SK-N-SH (cell line): ENCODE measurements around the gene IL16. TPM values are rescaled to one million over a fixed set of nuclear protein-coding genes. Genes with fewer than 3 reads are reported as not detected.

Experiments used
- CTCF ChIA-PET: fragments of 300-600, 350-600 bp; formaldehyde crosslinking; extraction: SDS; loops from one replicate; lab custom pipeline; 2021; lab: Yijun Ruan, JAX
- POLR2A ChIA-PET: fragments of 350-600 bp; sonication (Branson Sonifier 250); formaldehyde crosslinking; extraction: SDS; loops from one replicate; lab custom pipeline; 2020; ENCODE audit warnings: antibody characterized with exemption, inconsistent platforms; lab: Yijun Ruan, JAX
- DNase-seq: peaks from one replicate; pipeline ENCODE4 v3.0.0; 2012
- H2AFZ ChIP-seq: fragments of 200-600 bp; sonication (generic); 2 replicates; pipeline ENCODE4 v1.8.1; 2016; ENCODE audit warnings: antibody characterized with exemption, mild to moderate bottlenecking, low read depth
- H3F3A ChIP-seq: fragments of 200-600 bp; sonication (generic); replicated peaks from 2 replicates; pipeline ENCODE3; 2016; ENCODE audit warnings: antibody characterized with exemption, mild to moderate bottlenecking; ENCODE audit not compliant: insufficient read depth
- H3K27ac ChIP-seq, 2 experiments: fragments of 200-500 bp in 1 of 2; fragments of 200-600 bp in 1 of 2; sonication (Bioruptor generic) in 1 of 2; sonication (generic), shearing (Covaris generic) in 1 of 2; 2 replicates each; pipeline versions ENCODE4 v1.5.1 to v1.6.1; 2014 to 2016; ENCODE audit warnings: low read depth in 2 of 2, inconsistent platforms in 1 of 2, low read length in 1 of 2, mild to moderate bottlenecking in 1 of 2, mixed read lengths in 1 of 2
- H3K27me3 ChIP-seq: fragments of 200-600 bp; sonication (generic), shearing (Covaris generic); 2 replicates; pipeline ENCODE4 v1.6.1; 2016; ENCODE audit warnings: mixed run types; ENCODE audit not compliant: insufficient read depth
- H3K36me3 ChIP-seq, 2 experiments: fragments of 200-500 bp in 1 of 2; fragments of 200-600 bp in 1 of 2; sonication (Bioruptor generic) in 1 of 2; sonication (generic) in 1 of 2; replicated peaks in 1 of 2; 2 replicates each; pipeline versions ENCODE3 to v1.5.1; 2014 to 2016; ENCODE audit warnings: low read length in 1 of 2, mild to moderate bottlenecking in 1 of 2; ENCODE audit not compliant: insufficient read depth in 2 of 2, control insufficient read depth in 1 of 2
- H3K4me1 ChIP-seq, 2 experiments: fragments of 200-500 bp in 1 of 2; fragments of 200-600 bp in 1 of 2; sonication (Bioruptor generic) in 1 of 2; sonication (generic), shearing (Covaris generic) in 1 of 2; 2 replicates each; pipeline versions ENCODE4 v1.5.1 to v1.6.1; 2014 to 2016; ENCODE audit warnings: low read depth in 1 of 2, low read length in 1 of 2, mixed run types in 1 of 2; ENCODE audit not compliant: insufficient read depth in 2 of 2, control insufficient read depth in 1 of 2
- H3K4me2 ChIP-seq: fragments of 200-600 bp; sonication (generic), shearing (Covaris generic); 2 replicates; pipeline ENCODE4 v1.6.1; 2017; ENCODE audit warnings: mixed run types
- H3K4me3 ChIP-seq, 2 experiments: fragments of 200-500 bp in 1 of 2; fragments of 200-600 bp in 1 of 2; sonication (Bioruptor generic) in 1 of 2; sonication (generic), shearing (Covaris generic) in 1 of 2; 2 replicates each; pipeline versions ENCODE4 v1.5.1 to v1.8.1; 2014 to 2016; ENCODE audit warnings: low read depth in 2 of 2, inconsistent platforms in 1 of 2, low read length in 1 of 2, mild to moderate bottlenecking in 1 of 2, mixed read lengths in 1 of 2, moderate library complexity in 1 of 2
- H3K79me2 ChIP-seq: fragments of 200-600 bp; sonication (generic); 2 replicates; pipeline ENCODE4 v1.8.1; 2017; ENCODE audit warnings: mild to moderate bottlenecking; ENCODE audit not compliant: insufficient read depth
- H3K9ac ChIP-seq: fragments of 200-600 bp; sonication (generic); 2 replicates; pipeline ENCODE4 v1.6.1; 2017; ENCODE audit warnings: mixed run types
- H3K9me2 ChIP-seq: fragments of 200-600 bp; sonication (generic); 2 replicates; pipeline ENCODE4 v1.6.1; 2017; ENCODE audit warnings: mixed run types
- H3K9me3 ChIP-seq: fragments of 200-600 bp; sonication (generic); 2 replicates; pipeline ENCODE4 v1.6.1; 2017; ENCODE audit warnings: mixed run types, mild to moderate bottlenecking, moderate library complexity
- H4K20me1 ChIP-seq: fragments of 200-600 bp; sonication (generic); 2 replicates; pipeline ENCODE4 v1.6.1; 2017; ENCODE audit warnings: mild to moderate bottlenecking, mixed run types; ENCODE audit not compliant: insufficient read depth
- CTCF ChIP-seq: fragments of 200-600 bp; sonication (generic); IDR thresholded peaks from 2 replicates; pipeline ENCODE4 v1.6.1; 2017; ENCODE audit warnings: antibody characterized with exemption, mild to moderate bottlenecking, moderate library complexity
- ELF1 ChIP-seq: IDR thresholded peaks from 2 replicates; pipeline ENCODE4 v1.4.0; 2012
- EP300 ChIP-seq, 2 experiments: IDR thresholded peaks; 2 replicates each; pipeline versions ENCODE4 v1.4.0 to v1.6.1; 2012; ENCODE audit warnings: borderline replicate concordance in 1 of 2, low read depth in 1 of 2, low read length in 1 of 2
- FOSL2 ChIP-seq: IDR thresholded peaks from 2 replicates; pipeline ENCODE4 v1.4.0; 2012; ENCODE audit warnings: low read depth, mild to moderate bottlenecking, moderate library complexity, borderline replicate concordance
- FOXJ3 ChIP-seq: sonication (generic); formaldehyde crosslinking; IDR thresholded peaks from 2 replicates; pipeline ENCODE4 v1.5.1; 2020; ENCODE audit warnings: mild to moderate bottlenecking, missing genetic modification reagents
- GATA2 ChIP-seq: sonication (generic); formaldehyde crosslinking; IDR thresholded peaks from 2 replicates; pipeline ENCODE4 v1.5.0; 2020; ENCODE audit warnings: mild to moderate bottlenecking, missing genetic modification reagents
- JUND ChIP-seq: IDR thresholded peaks from 2 replicates; pipeline ENCODE4 v1.4.0; 2012
- PBX3 ChIP-seq: IDR thresholded peaks from 2 replicates; pipeline ENCODE4; 2012
- RAD21 ChIP-seq: IDR thresholded peaks from 2 replicates; pipeline ENCODE4 v1.6.1; 2012; ENCODE audit warnings: mild to moderate bottlenecking, low read length
- RXRA ChIP-seq: IDR thresholded peaks from 2 replicates; pipeline ENCODE4 v1.4.0; 2012; ENCODE audit warnings: low read depth, mild to moderate bottlenecking, borderline replicate concordance
- SIN3A ChIP-seq: IDR thresholded peaks from 2 replicates; pipeline ENCODE4 v1.6.1; 2012; ENCODE audit warnings: low read depth, mild to moderate bottlenecking, low read length, moderate library complexity, borderline replicate concordance
- SMC3 ChIP-seq: IDR thresholded peaks from 2 replicates; pipeline ENCODE4 v1.6.1; 2012; ENCODE audit warnings: low read depth, low read length, improper control_type of control experiment
- TAF1 ChIP-seq: IDR thresholded peaks from 2 replicates; pipeline ENCODE4 v1.6.1; 2012; ENCODE audit warnings: low read depth, mild to moderate bottlenecking, low read length, moderate library complexity, borderline replicate concordance
- TCF12 ChIP-seq: IDR thresholded peaks from 2 replicates; pipeline ENCODE4 v1.4.0; 2012
- TEAD4 ChIP-seq: IDR thresholded peaks from 2 replicates; pipeline ENCODE4 v1.4.0; 2012; ENCODE audit warnings: mild to moderate bottlenecking, borderline replicate concordance; ENCODE audit not compliant: insufficient read depth
- WGBS: methylation state at CpG from one replicate; pipeline ENCODE4 v1.1.6; 2017; ENCODE audit warnings: low lambda C conversion rate; 5-methylcytosine and 5-hydroxymethylcytosine counted together
- polyA plus RNA-seq, 3 experiments: library from polyadenylated mRNA; depleted of rRNA; stranded (reverse); fragments of >200 nt; gene quantifications; 2 replicates each; pipeline ENCODE4 v1.2.3, GENCODE V29; 2012
- TF ChIP-seq, protein P1 (sequence below): IDR thresholded peaks from 2 replicates; pipeline ENCODE4 v1.4.0; 2012; ENCODE audit warnings: low read depth, borderline replicate concordance
- TF ChIP-seq, protein P2 (sequence below): fragments of 150-350 bp; IDR thresholded peaks from 2 replicates; pipeline ENCODE4 v1.6.1; 2017; ENCODE audit warnings: antibody characterized with exemption, low read length, low read depth, borderline replicate concordance

The IL16 gene
- polyA plus RNA-seq, 1 of the 3 experiments (the other 2 are of a cell fraction), result not detected

GRCh38 chr15:81281456-81281735, 84.7 kb downstream of the IL16 start:
- no peaks in the 10 kb centered on the region for H3K36me3 ChIP-seq
- no peaks in the 10 kb centered on the region for H3K4me1 ChIP-seq
- H4K20me1 ChIP-seq, result no peaks in the 10 kb centered on the region
- H3K9ac ChIP-seq, result no peak overlapping the region
- H3K27ac ChIP-seq, result no peak overlapping the region
- H3K9me3 ChIP-seq, result 0 out of 2 replicates have a peak, but pooled peaks cover 11% of the 10 kb centered on the region
- no peak overlapping the region for H2AFZ ChIP-seq
- H3K9me2 ChIP-seq, result no peaks in the 10 kb centered on the region
- DNase-seq, result no peak
- CTCF ChIA-PET, result interaction anchor here (1.9 to 7.2 kb wide), 2 partner anchors 10 to 14 kb away, joined by 4 to 57 read pairs; no protein-coding TSS in a partner anchor
- 39% methylated on average over 3 of the region's 3 CpGs for WGBS
- H3F3A ChIP-seq, result no peaks in the 10 kb centered on the region
- no peak overlapping the region for H3K4me2 ChIP-seq
- no peaks in the 10 kb centered on the region for H3K79me2 ChIP-seq
- peaks cover 31% of the 10 kb centered on the region for H3K27me3 ChIP-seq
- H3K4me3 ChIP-seq, result no peak overlapping the region
- POLR2A ChIA-PET, result no interaction called here
- TF ChIP-seq EP300 (IDR thresholded peaks at IDR 0.05; ENCODE audit: borderline replicate concordance in 1 of 2, low read depth in 1 of 2, low read length in 1 of 2), result no peak
- TF ChIP-seq CTCF, result no peak
- TF ChIP-seq, protein P1, sequence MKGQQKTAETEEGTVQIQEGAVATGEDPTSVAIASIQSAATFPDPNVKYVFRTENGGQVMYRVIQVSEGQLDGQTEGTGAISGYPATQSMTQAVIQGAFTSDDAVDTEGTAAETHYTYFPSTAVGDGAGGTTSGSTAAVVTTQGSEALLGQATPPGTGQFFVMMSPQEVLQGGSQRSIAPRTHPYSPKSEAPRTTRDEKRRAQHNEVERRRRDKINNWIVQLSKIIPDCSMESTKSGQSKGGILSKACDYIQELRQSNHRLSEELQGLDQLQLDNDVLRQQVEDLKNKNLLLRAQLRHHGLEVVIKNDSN, result no peak
- no peak for TF ChIP-seq TEAD4
- TF ChIP-seq RAD21, result no peak
- TF ChIP-seq JUND, result no peak
- TF ChIP-seq GATA2 (CRISPR knock-in tag), result no peak
- TF ChIP-seq, protein P2, sequence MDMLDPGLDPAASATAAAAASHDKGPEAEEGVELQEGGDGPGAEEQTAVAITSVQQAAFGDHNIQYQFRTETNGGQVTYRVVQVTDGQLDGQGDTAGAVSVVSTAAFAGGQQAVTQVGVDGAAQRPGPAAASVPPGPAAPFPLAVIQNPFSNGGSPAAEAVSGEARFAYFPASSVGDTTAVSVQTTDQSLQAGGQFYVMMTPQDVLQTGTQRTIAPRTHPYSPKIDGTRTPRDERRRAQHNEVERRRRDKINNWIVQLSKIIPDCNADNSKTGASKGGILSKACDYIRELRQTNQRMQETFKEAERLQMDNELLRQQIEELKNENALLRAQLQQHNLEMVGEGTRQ, result no peak
- TF ChIP-seq SMC3, result no peak
- TF ChIP-seq TAF1, result no peak
- TF ChIP-seq FOSL2, result no peak
- no peak for TF ChIP-seq RXRA
- TF ChIP-seq TCF12, result no peak

- H3K27me3 ChIP-seq, result peaks cover 31% of the 10 kb centered on the region
- H4K20me1 ChIP-seq, result no peaks in the 10 kb centered on the region
- no peaks in the 10 kb centered on the region for H3F3A ChIP-seq
- POLR2A ChIA-PET, result no interaction called here
- no peaks in the 10 kb centered on the region for H3K36me3 ChIP-seq
- TF ChIP-seq SIN3A, result no peak
- no peak for TF ChIP-seq TEAD4
- no peak for TF ChIP-seq JUND
- TF ChIP-seq ELF1, result no peak
- TF ChIP-seq EP300 (IDR thresholded peaks at IDR 0.05; ENCODE audit: borderline replicate concordance in 1 of 2, low read depth in 1 of 2, low read length in 1 of 2), result no peak
- TF ChIP-seq TCF12, result no peak
- TF ChIP-seq RAD21, result no peak
- TF ChIP-seq PBX3, result no peak
- TF ChIP-seq FOXJ3 (CRISPR knock-in tag), result no peak
- TF ChIP-seq, all 33 proteins: peak for 0
- DNase-seq, result no peak
- no peak overlapping the region for H3K4me3 ChIP-seq
- CTCF ChIA-PET, result interaction anchor here (1.7 to 7.2 kb wide), 6 partner anchors 7 to 176 kb away, joined by 4 to 57 read pairs (median 8); no protein-coding TSS in a partner anchor
- no peaks in the 10 kb centered on the region for H3K4me1 ChIP-seq
- 0 out of 2 replicates have a peak, but pooled peaks cover 5% of the 10 kb centered on the region for H3K9me3 ChIP-seq
- H2AFZ ChIP-seq, result no peak overlapping the region
- no peak overlapping the region for H3K9ac ChIP-seq
- no peak overlapping the region for H3K27ac ChIP-seq
- 66% methylated on average over 12 of the region's 12 CpGs for WGBS
- no peaks in the 10 kb centered on the region for H3K9me2 ChIP-seq
- H3K4me2 ChIP-seq, result no peak overlapping the region
- H3K79me2 ChIP-seq, result no peaks in the 10 kb centered on the region
Measured at GRCh38 chr15:81281766-81282605, 85.3 kb downstream of the IL16 start.
